Hematopoietic multipotent progenitor cell treated with erythropoietin and hydrocortisone succinate and interleukin-3 and kit ligand, for 15 days (in vitro differentiated cells): ENCODE data around the gene KRTAP3-3.
"Not testable (repeated sequence)": the region's sequence is repeated elsewhere in the genome, so short reads cannot be mapped to it uniquely, and the experiment has no call there.

Source experiments
- DNase-seq: peaks from one replicate; pipeline ENCODE4 v3.0.0-alpha.2; 2015; ENCODE audit warnings: low spot score

Gene KRTAP3-3

GRCh38 chr17:41004397-41004796 lies 10.4 kb upstream of the KRTAP3-3 start:
- DNase-seq, result no peak

GRCh38 chr17:41003926-41004325 lies 10.0 kb upstream of the KRTAP3-3 start:
- no peak for DNase-seq

DNA sequence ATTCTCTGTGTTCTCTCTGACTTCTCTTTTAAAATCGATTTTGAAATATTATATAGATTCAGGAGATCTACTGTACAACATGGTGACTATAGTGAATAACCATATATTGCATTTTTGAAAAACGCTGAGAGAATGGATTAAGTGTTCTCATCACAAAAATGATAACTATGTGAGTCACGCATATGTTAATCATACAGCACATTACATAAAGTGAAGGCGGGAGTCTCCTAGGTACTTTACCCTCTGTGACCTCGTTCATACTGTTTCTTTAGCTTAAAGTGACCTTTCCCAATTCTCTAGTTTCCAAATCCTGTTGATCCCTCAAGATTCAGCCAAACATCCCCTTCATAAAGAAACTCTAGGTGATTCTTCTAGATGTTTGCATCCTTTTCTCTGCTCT lies 8.8 kb upstream of the KRTAP3-3 start:
- no peak for DNase-seq

- no peak for DNase-seq
Observed at GRCh38 chr17:41001795-41002194, 7.8 kb upstream of the KRTAP3-3 start.

DNA sequence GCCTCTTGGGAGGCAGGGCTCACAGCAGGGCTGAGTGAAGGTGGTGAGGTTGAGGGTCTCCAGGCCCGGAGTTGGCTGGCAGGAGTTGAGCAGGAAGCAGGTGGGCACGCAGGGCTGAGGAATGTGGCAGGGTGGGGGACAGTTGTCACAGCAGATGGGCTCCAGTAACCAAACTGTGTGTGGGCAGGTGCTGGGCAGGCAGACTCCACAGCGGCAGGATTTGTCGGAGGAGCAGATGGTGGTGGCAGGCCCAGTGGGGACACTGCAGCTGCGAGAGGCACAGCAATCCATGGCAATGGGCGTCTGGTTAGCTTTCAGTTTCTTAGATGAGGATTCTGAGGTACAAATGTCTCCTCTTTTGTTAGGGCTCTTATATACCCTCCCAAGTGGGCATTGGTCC lies 5.6 kb upstream of the KRTAP3-3 start, which contains the start of gene KRTAP3-2:
Gene KRTAP3-2 (minus strand): TSS at position 344 of the 400 bp plus-strand sequence. CDS start 53 bp downstream, at position 291.
- not testable (repeated sequence) for DNase-seq

- no peak for DNase-seq
Observed at GRCh38 chr17:40997361-40997760, 3.4 kb upstream of the KRTAP3-3 start.

DNA sequence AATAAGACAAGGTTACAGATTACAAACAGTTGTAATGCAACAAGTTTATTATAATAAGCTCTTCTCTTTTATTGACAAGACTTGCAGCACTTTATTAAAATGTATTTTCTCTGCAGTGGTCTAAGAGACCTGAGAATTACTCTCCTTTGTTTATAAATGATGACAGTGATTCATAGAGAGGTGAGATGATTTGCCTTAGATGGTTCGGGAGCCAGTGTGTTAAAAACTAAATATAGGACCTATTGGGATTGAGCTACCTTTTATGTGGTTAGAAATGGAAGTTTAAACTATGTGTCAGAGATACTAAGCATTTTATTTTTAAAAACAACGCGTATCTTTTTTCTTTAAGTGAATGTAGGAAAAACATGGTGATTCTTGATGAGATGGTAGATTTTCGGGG lies 2.9 kb upstream of the KRTAP3-3 start:
- DNase-seq, result no peak

- DNase-seq, result no peak
Observed at GRCh38 chr17:40995116-40995515, 1.2 kb upstream of the KRTAP3-3 start.

GRCh38 chr17:40993084-40993483 lies 880 bp downstream of the KRTAP3-3 start:
- no peak for DNase-seq

GRCh38 chr17:40992666-40993065 lies 1.3 kb downstream of the KRTAP3-3 start:
- no peak for DNase-seq

DNA sequence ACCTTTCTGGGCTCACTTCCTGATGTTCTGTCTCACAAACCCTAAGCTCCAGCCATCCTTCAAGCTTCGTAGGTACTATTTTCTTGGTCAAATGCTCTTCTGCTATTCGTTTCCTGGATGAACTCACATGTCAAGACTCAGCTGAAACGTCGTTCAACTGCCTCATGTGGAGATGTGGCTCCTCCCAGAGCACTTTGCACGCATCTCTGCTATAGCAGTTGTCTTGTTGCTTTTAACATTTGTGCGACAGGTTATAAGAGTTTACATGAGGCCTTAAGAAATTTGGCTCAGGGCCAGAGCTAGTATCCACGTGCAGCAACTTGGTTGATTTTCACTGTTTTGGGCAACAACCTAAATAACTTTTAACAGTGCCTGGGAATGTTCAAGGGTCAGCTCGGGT lies 7.0 kb downstream of the KRTAP3-3 start:
- no peak for DNase-seq

DNA sequence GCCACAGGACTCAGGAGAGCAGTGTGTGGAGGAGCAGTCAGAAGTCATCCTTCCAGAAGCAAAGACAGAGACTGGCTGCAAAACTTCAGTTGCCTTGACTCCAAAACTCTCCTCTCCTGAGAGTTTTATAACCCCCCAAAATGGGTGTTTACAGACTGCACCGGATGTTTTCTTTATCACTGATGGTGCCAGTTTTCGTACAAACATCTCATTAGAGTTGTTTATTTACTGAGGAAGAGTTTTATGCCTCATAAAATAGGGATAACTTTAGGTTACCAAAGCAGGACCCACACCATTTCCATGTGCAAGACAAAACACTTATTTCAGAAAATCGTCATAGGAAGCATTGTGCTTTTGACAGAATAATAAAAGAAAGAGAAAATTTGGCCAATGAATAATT lies 9.7 kb downstream of the KRTAP3-3 start, which contains the start of gene KRT40:
Gene KRT40 (minus strand): TSS at position 101 of the 400 bp plus-strand sequence. CDS start 53 bp downstream, at position 48.
- DNase-seq, result no peak

DNA sequence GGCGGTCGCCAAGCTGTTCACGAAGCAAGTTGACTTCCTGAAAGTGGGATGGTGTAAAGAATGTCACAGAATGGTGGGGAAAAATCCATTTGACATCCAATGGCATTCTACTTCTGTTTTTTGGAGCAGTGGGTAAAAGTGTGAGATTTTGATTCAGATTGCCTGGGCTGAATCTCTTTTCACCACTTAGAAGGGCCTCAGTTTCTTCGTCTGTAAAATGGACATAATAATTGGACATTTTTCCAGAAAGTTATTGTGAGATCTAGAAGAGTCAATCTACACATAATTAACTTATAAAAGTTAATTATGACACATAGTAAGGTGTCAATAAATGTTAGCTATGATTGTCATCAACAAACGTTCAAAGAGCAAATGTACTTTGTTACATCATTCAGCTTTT lies 12.8 kb downstream of the KRTAP3-3 start:
- no peak for DNase-seq

GRCh38 chr17:40980596-40980995 lies 13.4 kb downstream of the KRTAP3-3 start:
- no peak for DNase-seq

DNA sequence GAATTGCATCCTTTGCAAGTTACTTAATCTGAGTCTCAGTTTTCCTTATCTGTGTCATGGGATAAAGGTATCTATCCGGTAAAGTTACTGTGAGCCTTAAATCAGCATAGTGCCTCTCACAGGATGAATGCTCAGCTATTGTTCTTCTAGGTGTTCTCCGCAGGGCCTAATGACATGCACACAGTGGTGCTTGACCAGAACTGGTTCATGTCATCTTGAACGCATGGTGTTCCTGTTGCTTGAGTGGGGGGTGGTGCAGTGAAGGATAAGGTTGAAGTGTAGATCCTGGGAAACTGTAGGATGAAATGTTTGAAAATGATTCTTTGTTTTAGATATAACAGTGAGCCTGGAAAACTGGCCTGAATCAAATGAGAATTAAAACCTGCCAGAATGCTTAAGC lies 13.8 kb downstream of the KRTAP3-3 start:
- no peak for DNase-seq

DNA sequence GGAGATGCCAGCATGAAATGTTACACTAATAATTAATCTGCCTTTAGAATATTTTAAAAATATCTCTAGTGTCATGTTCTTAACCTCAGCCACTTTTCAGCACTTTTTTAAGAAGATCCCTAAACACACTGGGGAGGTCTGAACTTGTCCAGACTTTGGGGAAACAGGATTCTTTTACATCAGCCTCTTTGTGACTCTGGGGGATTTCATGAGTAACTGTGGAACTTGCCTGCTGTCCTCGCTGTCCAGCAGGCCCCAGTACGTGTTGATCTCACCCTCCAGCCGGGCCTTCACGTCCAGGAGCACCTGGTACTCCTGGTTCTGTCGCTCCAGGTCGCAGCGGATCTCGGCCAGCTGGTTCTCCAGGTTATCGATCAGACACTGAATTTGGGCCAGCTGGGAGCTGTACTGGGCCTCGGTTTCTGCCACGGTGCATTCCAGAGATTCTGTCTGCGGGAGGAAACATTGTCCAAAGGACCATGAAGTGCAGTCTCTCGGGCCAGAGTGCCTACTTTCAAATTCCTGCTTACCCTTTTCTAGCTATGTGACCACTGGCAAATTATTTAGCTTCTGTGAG lies 15.3 kb downstream of the KRTAP3-3 start:
- DNase-seq, result no peak

GRCh38 chr17:40975516-40975915 lies 18.4 kb downstream of the KRTAP3-3 start:
- no peak for DNase-seq

GRCh38 chr17:40974366-40974765 lies 19.6 kb downstream of the KRTAP3-3 start:
- no peak for DNase-seq

DNA sequence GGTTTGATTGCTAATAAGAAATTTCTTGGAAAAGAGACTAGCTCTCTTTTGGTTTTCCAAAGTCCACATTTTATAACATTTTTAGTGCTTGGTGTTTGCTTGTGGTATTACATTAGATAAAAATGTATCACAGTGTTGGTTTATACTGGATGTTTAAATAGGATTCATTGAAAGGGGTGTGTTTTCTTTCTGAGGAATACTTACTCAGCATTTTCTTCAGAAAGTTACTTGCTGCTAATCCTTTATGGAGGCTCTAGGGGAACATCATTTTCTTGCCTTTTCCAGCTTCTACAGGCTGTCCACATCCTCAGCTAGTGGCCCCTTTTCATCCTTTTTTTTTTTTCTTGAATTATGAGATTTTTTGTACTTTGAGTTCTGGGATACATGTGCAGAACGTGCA lies 26.4 kb downstream of the KRTAP3-3 start:
- no peak for DNase-seq

GRCh38 chr17:40966848-40967247 lies 27.1 kb downstream of the KRTAP3-3 start, which contains the start of gene KRT39:
TSS of gene KRT39 (minus strand) at chr17:40966948. CDS start at chr17:40966856, 92 bp downstream.
- no peak for DNase-seq

DNA sequence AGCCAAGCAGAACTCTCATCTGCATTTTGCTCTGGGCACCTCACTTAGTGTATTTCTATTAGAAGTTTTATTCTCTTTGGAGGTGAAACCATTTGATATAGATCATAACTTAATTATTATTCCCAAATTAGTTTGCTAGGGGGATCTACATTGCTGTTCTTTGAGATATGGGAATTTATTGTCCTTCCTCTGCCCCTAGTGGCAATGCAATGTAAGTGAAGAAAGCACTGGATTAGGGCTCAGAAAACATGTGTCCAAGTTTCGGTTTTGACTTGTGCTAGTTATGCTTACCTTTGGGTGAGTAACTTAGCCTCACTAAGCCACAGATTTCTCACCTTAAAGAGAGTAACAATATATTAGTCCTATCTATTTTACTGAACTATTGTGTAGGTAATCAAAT lies 30.1 kb downstream of the KRTAP3-3 start:
- peak; percentile 14 for DNase-seq

DNA sequence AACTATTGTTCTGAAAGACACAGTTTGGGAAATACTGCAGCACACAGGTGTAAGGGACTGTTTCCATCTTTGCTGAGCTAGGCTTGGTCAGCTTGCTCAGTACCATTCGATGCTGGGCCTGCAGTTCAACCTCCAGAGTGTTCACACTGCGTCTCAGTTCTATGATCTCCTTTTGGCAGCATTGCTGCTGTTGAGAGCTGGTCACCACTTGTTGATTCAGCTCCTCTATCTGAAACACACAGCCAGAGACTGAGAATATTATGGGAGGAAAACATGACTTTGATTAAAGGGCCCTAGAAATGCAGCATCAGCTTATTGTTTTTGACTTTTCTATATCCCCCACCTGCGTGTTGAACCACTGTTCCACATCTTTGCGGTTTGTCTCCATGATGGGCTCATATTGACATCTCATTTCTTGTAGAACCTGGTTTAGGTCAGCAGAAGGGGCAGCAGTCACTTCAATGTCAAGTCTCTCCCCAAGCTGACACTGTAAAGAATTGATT lies 31.9 kb downstream of the KRTAP3-3 start:
- no peak for DNase-seq

DNA sequence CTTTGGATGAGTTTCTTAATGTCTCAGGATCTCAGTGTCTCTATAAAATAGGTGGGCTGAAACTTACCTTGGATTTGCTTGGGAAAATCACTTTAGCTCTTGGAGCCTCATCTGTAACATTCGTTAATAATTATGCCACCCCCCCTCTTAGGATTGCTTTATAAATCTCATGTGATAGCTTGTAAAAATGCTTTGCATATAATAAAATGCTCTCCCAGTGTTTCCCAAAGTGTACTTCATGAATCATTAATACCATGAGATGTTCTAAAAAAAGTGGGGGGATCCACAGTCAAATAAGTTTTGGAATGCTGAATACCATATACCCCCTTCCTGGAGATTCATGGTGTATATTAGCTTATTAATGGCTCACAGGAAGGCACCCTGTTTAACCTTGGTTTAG lies 32.4 kb downstream of the KRTAP3-3 start:
- no peak for DNase-seq

GRCh38 chr17:40960144-40960543 lies 33.8 kb downstream of the KRTAP3-3 start:
- no peak for DNase-seq
